KOPT-K1 (cell line): ENCODE measurements around the gene TRAPPC8.
"Not testable (repeated sequence)": the region's sequence is repeated elsewhere in the genome, so short reads cannot be mapped to it uniquely, and the experiment has no call there.

Experiments used
- H3K27ac ChIP-seq: fragments of 200-600 bp; sonication (generic); 2 replicates; pipeline ENCODE4 v1.5.1; 2016; ENCODE audit warnings: antibody characterized with exemption, mild to moderate bottlenecking, low read depth, low read length; ENCODE audit not compliant: poor library complexity, severe bottlenecking
- H3K36me3 ChIP-seq: fragments of 200-600 bp; sonication (generic); 2 replicates; pipeline ENCODE4 v1.5.1; 2017; ENCODE audit warnings: antibody characterized with exemption, mild to moderate bottlenecking, low read length, moderate library complexity; ENCODE audit not compliant: insufficient read depth
- H3K9me3 ChIP-seq: fragments of 200-600 bp; sonication (generic); 2 replicates; pipeline ENCODE4 v1.5.1; 2017; ENCODE audit warnings: antibody characterized with exemption, low read length, mild to moderate bottlenecking; ENCODE audit not compliant: insufficient read depth, poor library complexity, severe bottlenecking

Gene TRAPPC8

GRCh38 chr18:31801078-31801477, 141.8 kb downstream of the TRAPPC8 start:
- no peaks in the 10 kb centered on the region for H3K9me3 ChIP-seq
- no peak overlapping the region for H3K27ac ChIP-seq
- H3K36me3 ChIP-seq = no peaks in the 10 kb centered on the region

- H3K27ac ChIP-seq, H3K9me3 ChIP-seq, H3K36me3 ChIP-seq: not testable (repeated sequence)
Measured at GRCh38 chr18:31799257-31799656, 143.7 kb downstream of the TRAPPC8 start.

GRCh38 chr18:31798399-31798798, 144.5 kb downstream of the TRAPPC8 start:
- Histone ChIP-seq H3K27ac (no peak overlapping the region), H3K36me3 (no peaks in the 10 kb centered on the region), H3K9me3 (no peaks in the 10 kb centered on the region)

- no peaks in the 10 kb centered on the region for H3K9me3 ChIP-seq
- no peak overlapping the region for H3K27ac ChIP-seq
- no peaks in the 10 kb centered on the region for H3K36me3 ChIP-seq
Measured at GRCh38 chr18:31795747-31796146, 147.2 kb downstream of the TRAPPC8 start.

GRCh38 chr18:31793531-31793930, 149.4 kb downstream of the TRAPPC8 start:
- no peaks in the 10 kb centered on the region for H3K36me3 ChIP-seq
- H3K27ac ChIP-seq = no peak overlapping the region
- H3K9me3 ChIP-seq = no peaks in the 10 kb centered on the region

- no peak overlapping the region for H3K27ac ChIP-seq
- no peaks in the 10 kb centered on the region for H3K36me3 ChIP-seq
- H3K9me3 ChIP-seq = no peaks in the 10 kb centered on the region
Measured at GRCh38 chr18:31792580-31792911, 150.4 kb downstream of the TRAPPC8 start.

- H3K9me3 ChIP-seq = no peaks in the 10 kb centered on the region
- no peak overlapping the region for H3K27ac ChIP-seq
- H3K36me3 ChIP-seq = no peaks in the 10 kb centered on the region
Measured at GRCh38 chr18:31791817-31792579, 150.9 kb downstream of the TRAPPC8 start.

GRCh38 chr18:31789409-31789808, 153.5 kb downstream of the TRAPPC8 start:
- H3K36me3 ChIP-seq = no peaks in the 10 kb centered on the region
- H3K9me3 ChIP-seq = no peaks in the 10 kb centered on the region
- H3K27ac ChIP-seq = no peak overlapping the region

GRCh38 chr18:31783059-31783458, 159.9 kb downstream of the TRAPPC8 start:
- Histone ChIP-seq H3K36me3 (no peaks in the 10 kb centered on the region), H3K27ac (no peak overlapping the region), H3K9me3 (peaks cover 20% of the 10 kb centered on the region)
